ENCODE data around the gene AKAP9.
"Not testable (repeated sequence)": the region's sequence is repeated elsewhere in the genome, so short reads cannot be mapped to it uniquely, and the experiment has no call there.

Gene AKAP9

DNA sequence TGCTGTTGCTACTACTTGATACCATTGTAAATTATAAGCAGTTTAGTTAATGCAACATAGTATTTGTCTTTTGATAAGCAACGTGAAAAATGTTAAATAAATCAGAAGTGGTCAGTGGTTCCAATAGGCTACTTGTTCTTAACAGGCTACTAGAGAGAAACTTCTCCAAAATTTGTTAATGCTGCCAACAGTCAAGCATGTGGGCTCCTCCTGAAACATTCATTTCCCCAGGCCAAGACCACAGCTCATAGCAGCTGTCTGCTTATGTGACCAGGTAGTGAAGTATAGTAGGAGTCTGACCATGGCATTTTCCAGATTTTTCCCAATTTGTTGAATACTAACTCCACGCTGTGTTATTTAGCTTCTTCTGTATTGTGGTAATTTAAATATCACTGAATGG lies 112.7 kb downstream of the AKAP9 start:
- no peak overlapping the region for H3K27ac ChIP-seq
- no peak for DNase-seq (ENCODE audit: low read depth, low spot score)

DNA sequence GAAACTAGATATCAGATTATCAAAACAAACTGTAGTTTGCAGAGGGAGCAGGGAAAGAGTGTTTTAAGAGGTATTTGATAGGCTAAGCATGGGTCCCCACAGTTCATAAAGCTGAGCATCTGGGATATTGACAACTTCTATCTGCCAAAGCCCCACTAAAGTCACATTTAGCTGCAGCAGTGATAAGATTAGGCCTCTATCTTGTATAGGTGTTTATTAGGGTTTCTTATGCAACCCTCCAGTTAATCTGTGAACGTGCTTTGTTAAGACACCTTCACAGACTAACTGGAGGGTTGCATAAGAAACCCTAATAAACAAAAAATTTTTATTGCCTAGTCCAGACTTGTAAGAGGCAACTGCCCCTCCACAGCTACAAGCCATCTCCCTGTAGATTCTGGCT lies 115.6 kb downstream of the AKAP9 start:
- DNase-seq (ENCODE audit: low read depth, low spot score), result no peak

DNA sequence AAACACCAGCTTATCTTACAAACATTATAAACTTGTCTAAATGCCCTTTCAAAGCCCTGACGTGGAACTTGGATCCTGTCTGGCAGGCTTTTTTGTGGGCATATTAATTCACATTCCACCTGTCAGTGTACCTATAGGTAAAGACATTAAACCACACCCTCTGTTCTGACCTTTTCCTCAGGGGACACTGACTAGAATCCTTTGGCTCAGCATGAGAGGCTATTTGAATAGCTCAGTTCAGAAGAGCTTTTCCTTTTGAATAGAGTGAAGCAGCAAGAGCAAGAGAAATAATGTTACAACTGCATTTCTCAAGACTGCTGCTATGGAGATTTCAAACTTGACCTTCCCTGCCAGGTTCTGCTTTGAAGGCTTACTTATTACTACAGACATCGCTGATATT lies 116.7 kb downstream of the AKAP9 start:
- DNase-seq (ENCODE audit: low read depth, low spot score), result peak; percentile 34
- H3K27ac ChIP-seq, result peak overlapping the region; percentile 16

More for the DNA sequence above, 115.6 kb downstream of the AKAP9 start:
- H3K27ac ChIP-seq, result peak overlapping the region; percentile 16

DNA sequence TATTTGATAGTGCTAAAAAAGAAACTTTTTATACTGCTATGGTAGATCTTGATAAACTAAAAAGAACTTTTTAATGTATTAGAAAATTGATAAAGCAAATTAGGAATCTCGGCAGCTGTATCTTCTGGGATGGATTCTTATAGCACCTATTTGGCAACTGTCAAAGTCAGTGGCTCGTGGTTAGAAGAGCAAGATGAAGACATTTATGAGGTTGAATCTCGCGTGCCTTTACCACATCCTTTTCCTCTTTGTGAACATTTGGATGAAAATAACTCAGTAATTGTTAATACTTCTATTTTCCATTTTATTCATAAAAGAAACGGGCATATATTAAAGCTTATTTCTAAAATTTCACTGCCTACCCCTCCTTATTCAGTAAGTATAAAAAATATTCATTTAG lies 117.4 kb downstream of the AKAP9 start:
- no peak for DNase-seq (ENCODE audit: low read depth, low spot score)

DNA sequence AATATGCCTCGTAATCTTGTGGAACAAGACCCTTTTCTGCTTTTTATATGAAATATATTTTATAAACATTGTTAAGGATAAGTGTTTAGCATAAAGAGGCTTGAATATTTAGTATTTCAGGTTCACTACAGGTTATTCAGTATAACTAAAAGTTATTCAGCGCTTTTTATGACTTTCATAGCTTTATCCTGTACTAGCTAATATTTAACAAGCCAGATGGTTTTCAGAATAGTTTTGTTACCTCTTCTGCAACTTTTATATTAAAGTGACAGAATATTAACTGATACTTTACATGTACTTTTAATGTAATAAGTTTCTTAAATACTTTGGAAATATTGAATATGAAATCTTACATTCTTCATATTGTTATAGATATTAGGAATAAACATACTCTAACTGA lies 118.2 kb downstream of the AKAP9 start:
- no peak for DNase-seq (ENCODE audit: low read depth, low spot score)
- no peak overlapping the region for H3K27ac ChIP-seq

More for the DNA sequence above, 117.4 kb downstream of the AKAP9 start:
- peak overlapping the region; percentile 16 for H3K27ac ChIP-seq

DNA sequence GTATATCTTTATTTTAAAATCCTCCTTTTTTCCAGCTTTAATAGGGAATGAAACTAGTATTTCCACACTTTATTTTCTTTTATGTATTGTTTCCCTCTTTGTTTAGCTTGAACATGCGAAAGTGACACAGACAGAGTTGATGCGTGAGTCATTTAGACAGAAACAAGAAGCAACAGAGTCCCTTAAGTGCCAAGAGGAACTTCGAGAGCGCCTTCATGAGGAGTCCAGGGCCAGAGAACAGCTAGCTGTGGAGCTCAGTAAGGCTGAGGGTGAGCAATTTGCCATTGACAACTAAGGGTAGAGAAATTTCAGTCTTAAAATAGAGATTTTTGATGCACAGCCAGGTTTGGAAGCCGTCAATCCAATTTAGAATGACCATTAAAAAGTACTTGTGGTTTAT lies 120.5 kb downstream of the AKAP9 start:
- DNase-seq (ENCODE audit: low read depth, low spot score), result peak; percentile 70

DNA sequence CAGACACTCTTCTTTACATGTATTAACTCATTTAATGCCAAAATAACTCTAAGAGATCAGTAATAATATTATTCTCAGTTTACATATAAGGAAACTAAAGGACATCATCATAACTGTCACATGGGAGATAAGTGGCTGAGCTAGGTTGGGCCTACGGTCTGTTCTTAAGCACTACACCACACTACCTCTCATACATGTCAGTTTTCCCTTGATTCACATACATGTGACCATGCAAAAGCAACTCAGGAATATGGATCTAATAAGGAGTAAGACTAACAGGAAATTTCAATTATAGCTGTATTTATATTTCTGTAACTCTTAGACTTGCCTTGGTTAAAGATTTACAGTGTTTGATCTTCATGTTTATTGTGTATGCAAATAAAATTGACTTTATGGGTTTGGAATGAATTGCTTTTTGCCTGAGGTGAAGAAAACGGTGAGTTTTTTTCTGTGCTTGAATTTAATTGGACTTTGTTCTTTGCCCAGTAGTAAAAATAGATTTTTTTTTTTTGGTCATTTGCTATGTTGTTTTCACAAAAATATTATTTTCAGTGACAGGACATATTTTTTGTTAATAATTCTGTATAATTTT lies 123.9 kb downstream of the AKAP9 start:
- no peak overlapping the region for H3K27ac ChIP-seq
- DNase-seq (ENCODE audit: low read depth, low spot score), result no peak

More for the DNA sequence above, 120.5 kb downstream of the AKAP9 start:
- H3K27ac ChIP-seq, result peak overlapping the region; percentile 30

DNA sequence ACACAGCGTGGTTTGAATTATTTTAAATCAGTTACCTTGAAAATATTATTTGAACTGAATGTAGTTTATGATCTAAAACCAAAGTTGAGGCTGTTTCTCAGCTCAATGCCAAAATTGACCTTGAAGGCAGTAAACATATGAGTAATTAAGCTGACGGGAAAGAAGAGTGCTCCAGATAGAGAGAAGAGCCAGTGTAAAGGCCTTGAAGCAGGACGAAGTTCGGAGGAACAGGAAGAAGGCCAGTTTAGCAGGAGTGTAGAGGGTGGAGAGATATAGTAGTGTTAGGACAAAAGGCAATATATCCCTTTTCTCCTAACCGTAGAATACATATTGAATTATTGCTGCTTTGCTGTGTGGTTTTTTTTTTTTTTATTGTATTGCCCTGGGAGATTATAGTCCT lies 130.4 kb downstream of the AKAP9 start:
- H3K27ac ChIP-seq, result no peak overlapping the region
- no peak for DNase-seq (ENCODE audit: low read depth, low spot score)

DNA sequence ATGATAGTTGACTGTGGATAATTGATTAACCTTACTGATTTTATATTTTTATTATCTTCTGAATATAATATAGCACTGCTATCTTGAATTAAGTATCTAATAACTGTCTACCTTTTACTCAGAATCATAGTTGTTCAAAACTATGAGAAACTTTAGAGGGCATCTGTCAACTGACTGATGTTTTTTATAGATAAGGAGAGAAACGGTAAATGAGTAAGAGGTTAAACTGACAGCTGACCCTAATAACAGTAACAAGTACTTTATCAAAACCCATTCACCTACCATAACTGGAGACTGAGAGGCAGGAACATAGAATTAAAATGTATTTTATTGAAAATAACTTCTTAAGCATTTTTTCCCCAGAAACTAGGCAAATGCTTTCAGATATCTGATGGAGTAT lies 131.5 kb downstream of the AKAP9 start:
- DNase-seq (ENCODE audit: low read depth, low spot score), result no peak

DNA sequence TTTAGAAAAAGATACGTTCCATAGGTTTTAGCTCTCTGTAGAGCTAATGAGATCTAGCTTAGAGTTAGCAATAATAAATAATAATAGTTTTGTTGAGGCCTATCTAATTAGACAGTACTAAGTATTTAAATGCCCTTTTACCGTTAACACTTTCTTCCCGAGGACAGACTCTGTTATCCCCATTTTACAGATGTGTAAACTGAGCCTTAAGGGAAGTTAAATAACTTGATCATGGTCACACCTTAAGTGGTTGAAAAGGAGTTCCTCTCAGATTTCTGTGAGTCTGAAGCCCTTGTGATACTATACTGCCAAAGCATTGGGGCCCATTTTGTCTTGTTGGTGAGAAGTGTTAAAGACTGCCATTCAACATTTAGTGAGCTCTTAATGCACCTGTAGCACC lies 132.0 kb downstream of the AKAP9 start:
- DNase-seq (ENCODE audit: low read depth, low spot score), result no peak
- H3K27ac ChIP-seq, result no peak overlapping the region

More for the DNA sequence above, 131.5 kb downstream of the AKAP9 start:
- no peak overlapping the region for H3K27ac ChIP-seq

DNA sequence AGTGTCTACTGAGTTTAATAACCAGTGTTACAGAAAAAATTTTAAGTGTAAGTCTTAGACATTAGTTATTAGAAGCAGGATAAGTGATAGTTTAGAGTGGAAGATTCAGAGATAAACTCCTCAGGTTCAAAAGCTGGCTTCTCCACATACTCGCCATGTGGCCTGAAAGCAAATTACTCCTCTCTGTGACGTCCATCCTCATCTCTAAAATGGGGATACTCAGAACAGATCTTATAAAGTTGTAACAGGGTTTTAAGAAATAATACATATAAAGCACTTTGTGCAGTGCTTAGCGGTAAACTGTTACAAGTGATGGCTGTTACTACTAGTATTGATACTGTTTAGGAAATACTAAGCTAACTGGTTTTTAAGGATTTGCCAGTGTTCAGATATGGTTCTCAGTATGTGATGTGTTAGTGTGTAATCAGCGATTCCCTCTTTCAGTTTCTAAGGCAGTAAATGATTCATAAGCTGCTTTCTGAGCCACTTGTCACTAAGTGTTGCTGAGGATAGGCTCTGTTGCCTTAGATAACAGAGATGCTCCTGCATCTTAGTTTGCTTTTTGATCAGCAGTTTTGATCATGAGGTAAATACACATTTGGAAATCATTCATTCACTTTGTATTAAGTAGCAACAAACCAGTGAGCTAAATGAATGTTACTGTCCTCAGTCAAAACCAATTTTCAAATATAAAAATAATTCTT lies 134.9 kb downstream of the AKAP9 start:
- DNase-seq (ENCODE audit: low read depth, low spot score), result no peak
- H3K27ac ChIP-seq, result peak overlapping the region; percentile 89

DNA sequence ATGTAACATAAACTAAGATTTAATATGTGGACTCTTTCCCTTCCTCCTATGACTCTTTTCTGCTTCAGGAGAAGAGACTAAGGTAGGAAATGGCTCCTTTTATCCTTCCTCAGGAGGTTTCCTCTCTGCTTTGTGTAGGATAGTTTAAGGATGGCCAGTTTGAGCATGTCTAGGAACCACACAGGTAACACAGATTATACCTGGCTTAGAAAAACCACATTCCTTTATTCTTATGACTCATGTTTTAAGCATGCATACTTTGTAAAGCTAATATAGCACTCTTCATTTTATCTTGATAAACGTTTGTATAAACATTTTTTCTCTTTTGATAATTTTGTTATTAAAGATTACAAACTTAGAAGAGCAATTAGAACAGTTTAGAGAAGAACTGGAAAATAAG lies 135.8 kb downstream of the AKAP9 start:
- DNase-seq (ENCODE audit: low read depth, low spot score), result peak; percentile 68
- H3K27ac ChIP-seq, result peak overlapping the region; percentile 89

DNA sequence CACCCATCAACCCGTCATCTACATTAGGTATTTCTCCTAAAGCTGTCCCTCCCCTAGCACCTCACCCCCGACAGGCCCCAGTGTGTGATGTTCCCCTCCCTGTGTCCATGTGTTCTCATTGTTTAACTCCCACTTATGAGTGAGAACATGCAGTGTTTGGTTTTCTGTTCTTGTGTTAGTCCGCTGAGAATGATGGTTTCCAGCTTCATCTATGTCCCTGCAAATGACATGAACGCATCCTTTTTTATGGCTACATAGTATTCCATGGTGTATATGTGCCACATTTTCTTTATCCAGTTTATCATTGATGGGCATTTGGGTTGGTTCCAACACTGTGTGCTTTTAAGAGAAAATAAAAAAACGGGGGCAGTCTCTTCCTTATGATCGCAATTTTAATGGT lies 143.3 kb downstream of the AKAP9 start:
- not testable (repeated sequence) for DNase-seq (ENCODE audit: low read depth, low spot score); H3K27ac ChIP-seq

DNA sequence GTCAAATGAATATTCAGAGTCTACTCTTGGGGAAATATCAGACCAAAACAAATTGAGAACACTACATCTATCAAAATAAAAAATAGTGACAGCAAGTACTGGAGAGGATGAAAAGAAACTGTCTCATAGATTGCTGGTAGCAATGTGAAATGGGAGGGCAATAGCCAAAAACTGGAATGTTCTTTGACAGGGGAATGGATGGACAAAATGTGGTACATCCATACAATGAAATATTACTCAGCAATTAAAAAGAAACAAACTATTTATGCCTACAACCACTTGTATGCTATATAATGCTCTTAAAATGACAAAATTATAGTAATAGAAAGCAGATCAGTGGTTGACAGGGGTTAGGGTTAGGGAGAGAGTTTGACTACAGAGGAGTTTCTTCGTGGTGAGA lies 147.6 kb downstream of the AKAP9 start:
- no peak overlapping the region for H3K27ac ChIP-seq
- no peak for DNase-seq (ENCODE audit: low read depth, low spot score)

DNA sequence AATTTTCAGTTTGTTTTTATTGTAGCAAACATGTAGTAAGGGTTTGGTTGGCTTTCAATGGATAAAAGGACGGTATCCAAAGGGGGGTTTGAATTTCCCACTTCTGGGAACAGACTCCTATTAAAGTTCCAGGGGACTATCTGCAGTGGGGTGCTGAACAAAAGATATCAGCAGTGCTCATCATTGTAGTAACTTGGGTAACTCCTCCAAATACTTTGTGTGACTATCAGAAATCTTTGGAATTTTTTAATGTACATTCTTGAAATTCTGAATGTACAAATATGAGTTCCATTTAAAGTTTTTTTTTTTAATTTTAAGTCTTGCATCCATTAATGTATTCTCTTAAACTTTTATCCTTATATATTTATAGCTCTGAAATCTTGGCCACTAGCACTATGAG lies 151.5 kb downstream of the AKAP9 start:
- DNase-seq (ENCODE audit: low read depth, low spot score), result no peak
- no peak overlapping the region for H3K27ac ChIP-seq

DNA sequence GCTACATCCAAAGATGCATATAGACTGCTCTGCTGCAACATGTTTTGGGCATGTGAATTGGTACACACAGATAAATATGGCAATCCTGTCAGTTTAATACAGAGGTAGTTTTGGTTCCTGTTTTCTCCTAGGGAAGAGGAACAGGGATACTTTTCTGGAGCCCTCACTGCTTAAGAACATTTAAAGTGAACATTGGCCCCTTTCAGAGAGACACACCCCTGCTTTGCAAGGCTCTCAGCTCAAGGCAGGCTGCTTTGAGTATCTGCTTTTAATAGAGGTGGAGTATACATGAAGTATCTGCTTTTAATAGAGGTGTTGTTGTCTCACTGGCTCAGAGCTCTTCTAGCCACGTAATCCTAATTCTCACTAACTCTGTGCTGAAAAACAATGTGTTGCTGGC lies 154.7 kb downstream of the AKAP9 start:
- no peak for DNase-seq (ENCODE audit: low read depth, low spot score)
- H3K27ac ChIP-seq, result no peak overlapping the region

DNA sequence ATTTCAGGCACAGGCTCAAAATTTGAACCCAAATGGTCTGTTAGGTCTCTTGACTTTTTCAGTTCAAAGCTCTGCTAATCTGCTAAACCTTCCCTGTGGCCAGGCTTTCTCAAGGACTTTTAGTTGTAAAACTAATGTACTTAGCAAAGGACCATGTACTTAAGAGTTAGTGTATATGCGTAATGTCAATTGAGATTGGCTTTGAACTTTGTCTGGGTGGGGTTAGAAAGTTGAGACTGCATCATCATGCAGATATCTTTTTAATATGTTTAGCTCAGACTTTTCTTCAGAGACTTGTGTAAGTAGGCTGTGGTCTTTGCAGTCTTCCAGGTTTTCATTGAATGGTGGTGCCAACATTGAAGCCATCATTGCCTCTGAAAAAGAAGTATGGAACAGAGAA lies 159.9 kb downstream of the AKAP9 start:
- no peak overlapping the region for H3K27ac ChIP-seq
- DNase-seq (ENCODE audit: low read depth, low spot score), result no peak

DNA sequence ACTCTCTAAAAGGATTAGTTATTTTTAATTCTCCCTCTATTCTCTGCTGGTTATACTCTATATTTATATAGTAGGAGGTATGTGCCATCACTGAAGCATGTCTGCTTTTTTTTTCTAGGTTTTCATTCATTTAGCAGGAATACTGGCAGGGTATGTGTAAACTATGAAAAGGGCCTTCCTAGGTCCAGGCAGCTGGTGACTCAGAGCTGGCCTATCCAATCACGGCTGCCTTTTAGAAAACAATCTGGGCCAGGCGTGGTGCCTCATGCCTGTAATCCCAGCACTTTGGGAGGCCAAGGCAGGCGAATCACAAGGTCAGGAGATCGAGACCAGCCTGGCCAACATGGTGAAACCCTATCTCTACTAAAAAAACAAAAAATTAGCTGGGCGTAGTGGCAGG lies 162.2 kb downstream of the AKAP9 start:
- not testable (repeated sequence) for H3K27ac ChIP-seq; DNase-seq (ENCODE audit: low read depth, low spot score)

DNA sequence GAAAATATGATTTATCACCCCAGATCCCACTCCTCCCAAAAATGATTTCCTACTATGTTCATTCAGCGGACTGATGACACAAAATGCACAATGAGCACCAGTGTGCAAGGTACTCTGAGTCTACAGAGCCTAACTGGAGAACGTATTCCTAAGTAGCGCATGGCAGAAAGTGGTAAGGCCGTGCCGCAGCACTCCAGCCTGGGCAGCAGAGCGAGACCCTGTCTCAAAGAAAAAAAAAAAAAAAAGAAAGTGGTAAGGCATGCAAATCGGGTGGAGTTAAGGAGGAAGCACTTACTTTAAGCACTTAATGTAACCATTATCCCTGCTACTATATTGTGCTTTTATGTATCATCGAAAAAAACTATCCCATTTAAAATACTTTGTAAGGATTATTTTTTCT lies 168.2 kb downstream of the AKAP9 start:
- DNase-seq (ENCODE audit: low read depth, low spot score), result no peak

DNA sequence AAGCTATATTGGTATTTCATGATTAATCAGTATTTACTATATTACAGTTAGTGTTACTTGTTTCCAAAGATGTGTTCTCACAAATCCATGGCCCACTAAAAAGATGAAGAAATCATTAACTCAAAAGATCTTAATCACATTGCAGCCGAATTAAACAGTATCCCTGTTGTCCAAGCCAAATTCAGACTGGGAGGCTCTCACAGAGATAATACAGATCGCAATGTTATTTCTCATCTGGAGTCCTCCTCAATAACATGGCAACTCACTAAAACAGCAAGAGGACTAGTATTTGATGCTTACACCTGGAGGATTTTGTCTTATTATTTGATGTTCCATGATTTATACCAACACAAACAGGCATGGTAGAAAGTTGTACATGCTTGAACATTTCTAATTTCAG lies 170.2 kb downstream of the AKAP9 start:
- DNase-seq (ENCODE audit: low read depth, low spot score), result no peak
- no peak overlapping the region for H3K27ac ChIP-seq

More for the DNA sequence above, 168.2 kb downstream of the AKAP9 start:
- no peak overlapping the region for H3K27ac ChIP-seq

DNA sequence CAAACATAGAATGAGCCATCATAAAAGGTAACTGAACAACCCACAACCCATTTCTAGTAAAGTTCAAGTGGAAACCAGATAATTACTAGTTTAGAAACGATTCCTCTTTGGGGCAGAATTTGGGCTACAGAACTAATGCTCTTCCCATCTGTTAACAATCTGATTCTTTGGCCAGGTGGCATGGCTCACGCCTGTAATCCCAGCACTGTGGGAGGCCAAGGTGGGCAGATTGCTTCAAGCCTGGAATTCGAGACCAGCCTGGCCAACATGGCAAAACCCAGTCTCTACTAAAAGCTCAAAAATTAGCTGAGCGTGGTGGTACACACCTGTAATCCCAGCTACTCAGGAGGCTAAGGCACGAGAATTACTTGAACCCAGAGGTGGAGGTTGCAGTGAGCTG lies 175.2 kb downstream of the AKAP9 start:
- H3K27ac ChIP-seq, result no peak overlapping the region
- DNase-seq (ENCODE audit: low read depth, low spot score), result no peak

DNA sequence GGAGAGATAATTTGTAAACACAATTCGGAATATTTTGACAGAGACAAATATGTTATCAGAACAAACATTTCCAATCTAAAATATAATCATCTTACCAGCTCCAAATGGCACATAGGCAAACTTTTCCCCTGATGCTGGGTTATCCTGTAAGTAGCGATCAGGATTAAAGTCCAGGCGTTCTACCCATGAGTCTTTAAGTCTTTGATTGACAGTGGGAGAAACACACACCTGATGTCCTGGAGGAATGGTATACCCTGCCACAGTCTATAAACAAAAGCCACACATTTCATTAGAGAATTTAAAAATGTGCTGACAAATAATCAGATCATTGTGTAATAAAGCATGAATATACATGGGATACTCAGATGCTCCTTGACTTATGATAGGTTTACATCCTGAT lies 176.3 kb downstream of the AKAP9 start:
- DNase-seq (ENCODE audit: low read depth, low spot score), result no peak
- no peak overlapping the region for H3K27ac ChIP-seq

Measured in epithelial cell of prostate (primary cell).